ENCODE results near the gene CILP2.

CILP2 gene

GRCh38 chr19:19531951-19532805, 5.9 kb upstream of the CILP2 start:
- no peak for DNase-seq

- DNase-seq: no peak
These were observed 5.0 kb upstream of the CILP2 start for GRCh38 chr19:19532806-19533701.

- no peak for DNase-seq
These were observed 4.2 kb upstream of the CILP2 start for GRCh38 chr19:19533841-19534240.

GRCh38 chr19:19534556-19535265, 3.4 kb upstream of the CILP2 start:
- DNase-seq: no peak

GRCh38 chr19:19535311-19536191, 2.5 kb upstream of the CILP2 start:
- no peak for DNase-seq

- no peak for DNase-seq
These were observed 703 bp upstream of the CILP2 start for GRCh38 chr19:19537075-19538048.

GRCh38 chr19:19538785-19539166, 711 bp downstream of the CILP2 start:
- DNase-seq: no peak

- DNase-seq: no peak
These were observed 1.6 kb downstream of the CILP2 start for GRCh38 chr19:19539698-19540063.

GRCh38 chr19:19540064-19540714, 2.1 kb downstream of the CILP2 start:
- no peak for DNase-seq

GRCh38 chr19:19540715-19541515, 2.9 kb downstream of the CILP2 start:
- peak in 1 of 2 experiments; percentile 14 for DNase-seq

- no peak for DNase-seq
These were observed 3.6 kb downstream of the CILP2 start for GRCh38 chr19:19541616-19542015.

GRCh38 chr19:19542507-19542906, 4.4 kb downstream of the CILP2 start:
- DNase-seq: no peak

GRCh38 chr19:19543101-19543500, 5.0 kb downstream of the CILP2 start:
- no peak for DNase-seq

GRCh38 chr19:19543640-19544039, 5.6 kb downstream of the CILP2 start:
- no peak for DNase-seq

GRCh38 chr19:19544257-19544953, 6.3 kb downstream of the CILP2 start:
- no peak for DNase-seq

GRCh38 chr19:19544954-19545591, 7.0 kb downstream of the CILP2 start:
- DNase-seq: no peak

- no peak for DNase-seq
These were observed 7.6 kb downstream of the CILP2 start for GRCh38 chr19:19545707-19546106.

GRCh38 chr19:19546751-19547162, 8.7 kb downstream of the CILP2 start:
- no peak for DNase-seq

Data from SW 1271 (cell line).